HepG2 (cell line): ENCODE data around the gene CDK6. TPM values are rescaled to one million over a fixed set of nuclear protein-coding genes. Genes with fewer than 3 reads are reported as not detected.

ENCODE experiments used
- DNMT3B ChIP-seq: conservative IDR thresholded peaks from 2 replicates; pipeline ENCODE4 v1.6.1; 2016; ENCODE audit warnings: missing biosample characterization, control low read depth
- GABPB1 ChIP-seq: IDR thresholded peaks from 2 replicates; pipeline ENCODE4 v1.6.1; 2016; ENCODE audit warnings: mild to moderate bottlenecking, missing genetic modification reagents, moderate library complexity, missing compliant biosample characterization
- GTF3A ChIP-seq: sonication (generic); formaldehyde crosslinking; conservative IDR thresholded peaks from 2 replicates; pipeline ENCODE4 v1.4.0; 2020; ENCODE audit warnings: mild to moderate bottlenecking, missing genetic modification reagents
- HDAC6 ChIP-seq: fragments of 200-600 bp; sonication (generic); IDR thresholded peaks from 2 replicates; pipeline ENCODE4 v1.7.0; 2017; ENCODE audit warnings: mild to moderate bottlenecking, antibody characterized with exemption, low read length, low read depth
- KLF9 ChIP-seq: IDR thresholded peaks from 2 replicates; pipeline ENCODE4 v1.6.1; 2016; ENCODE audit warnings: low read depth
- MTA1 ChIP-seq: sonication (generic); formaldehyde crosslinking; IDR thresholded peaks from 2 replicates; pipeline ENCODE4 v1.4.0; 2020; ENCODE audit warnings: missing genetic modification reagents, mild to moderate bottlenecking, borderline replicate concordance
- NFATC3 ChIP-seq: sonication (generic); formaldehyde crosslinking; IDR thresholded peaks from 2 replicates; pipeline ENCODE4 v1.5.1; 2020; ENCODE audit warnings: mild to moderate bottlenecking, missing genetic modification reagents
- RARG ChIP-seq: sonication (generic); formaldehyde crosslinking; IDR thresholded peaks from 2 replicates; pipeline ENCODE4 v1.4.0; 2020; ENCODE audit warnings: low read depth, mild to moderate bottlenecking, missing genetic modification reagents
- THAP11 ChIP-seq: IDR thresholded peaks from 2 replicates; pipeline ENCODE4 v1.6.1; 2016; ENCODE audit warnings: missing biosample characterization, missing genetic modification reagents
- ZNF354B ChIP-seq: sonication (generic); formaldehyde crosslinking; IDR thresholded peaks from 2 replicates; pipeline ENCODE4 v1.8.0; 2022; ENCODE audit warnings: mild to moderate bottlenecking, missing genetic modification reagents
- ZNF724P ChIP-seq: sonication (generic); formaldehyde crosslinking; IDR thresholded peaks from 2 replicates; pipeline ENCODE4 v1.8.0; 2022; ENCODE audit warnings: missing genetic modification reagents, borderline replicate concordance
- polyA plus RNA-seq, 8 experiments: library from polyadenylated mRNA; depleted of rRNA in 3 of 8; stranded (reverse) in 7 of 8; unstranded in 1 of 8; fragments of >200 nt; fragmentation: Illumina TruSeq in 4 of 8; extraction: Trizol in 4 of 8; gene quantifications; 2 replicates each; pipeline versions ENCODE4 v1.2.1 to v1.2.3, GENCODE V29; 2011 to 2016; ENCODE audit warnings: low read depth in 4 of 8, missing spikeins in 1 of 8, mixed read lengths in 1 of 8; ENCODE audit not compliant: insufficient read depth in 1 of 8
- total RNA-seq, 5 experiments: library from RNA; depleted of rRNA; stranded (reverse); fragments of >200 nt; fragmentation: Illumina TruSeq; extraction: Trizol; gene quantifications; 2 replicates each; pipeline ENCODE4 v1.2.3, GENCODE V29; 2016; ENCODE audit warnings: low read depth in 1 of 5
- TF ChIP-seq, protein P1 (sequence below): IDR thresholded peaks from 2 replicates; pipeline ENCODE4 v1.6.1; 2016; ENCODE audit warnings: missing biosample characterization, missing genetic modification reagents, low read depth
- TF ChIP-seq, protein P2 (sequence below): sonication (generic); formaldehyde crosslinking; IDR thresholded peaks from 2 replicates; pipeline ENCODE4 v1.4.0; 2020; ENCODE audit warnings: missing genetic modification reagents
- TF ChIP-seq, protein P3 (sequence below): sonication (generic); formaldehyde crosslinking; IDR thresholded peaks from 2 replicates; pipeline ENCODE4 v1.5.0; 2020; ENCODE audit warnings: mild to moderate bottlenecking, missing genetic modification reagents
- TF ChIP-seq, protein P4 (sequence below): sonication (generic); formaldehyde crosslinking; IDR thresholded peaks from 2 replicates; pipeline ENCODE4 v1.4.0; 2020; ENCODE audit warnings: missing genetic modification reagents, borderline replicate concordance
- TF ChIP-seq, protein P5 (sequence below): sonication (generic); formaldehyde crosslinking; conservative IDR thresholded peaks from 2 replicates; pipeline ENCODE4 v1.8.0; 2022; ENCODE audit warnings: mild to moderate bottlenecking, moderate library complexity, missing genetic modification reagents

The CDK6 gene
- total and polyA plus RNA-seq, 2 of the 13 experiments (the other 11 are each of a cell fraction or from before 2014, with no cell fraction given), result 34.6 to 90.8 TPM

DNA sequence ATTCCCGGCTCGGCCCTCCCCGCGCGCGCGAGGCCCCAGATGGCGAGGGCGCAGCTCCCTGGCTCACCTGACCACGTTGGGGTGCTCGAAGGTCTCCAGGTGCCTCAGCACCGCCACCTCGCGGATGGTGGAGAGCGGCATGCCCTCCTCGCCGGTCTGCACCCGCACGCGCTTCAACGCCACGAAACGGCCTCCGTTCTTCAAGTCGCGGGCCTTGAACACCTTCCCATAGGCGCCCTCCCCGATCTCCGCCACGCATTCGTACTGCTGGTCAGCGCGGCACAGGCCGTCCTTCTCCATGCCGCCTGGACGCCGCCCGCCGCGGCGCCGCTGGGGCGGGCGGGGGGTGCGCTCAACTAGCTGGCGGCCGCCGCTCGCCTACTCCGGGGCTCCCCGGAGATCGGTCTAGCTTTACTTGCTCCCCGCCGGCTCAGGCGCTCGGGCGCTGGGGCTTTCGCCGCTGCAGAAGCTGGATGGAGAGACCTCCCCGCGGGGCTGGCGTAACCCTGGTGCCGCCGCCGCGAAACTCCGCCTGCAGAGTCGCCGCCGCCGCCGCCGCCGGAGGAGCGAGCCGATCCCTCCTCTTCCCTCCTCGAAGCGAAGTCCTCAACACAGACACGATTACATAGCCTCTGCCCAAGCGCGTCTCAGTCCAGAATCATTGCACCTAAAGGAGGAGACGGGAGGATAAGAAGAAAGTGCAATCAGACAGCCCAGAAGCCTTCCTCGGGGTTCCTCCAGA lies 3.2 kb downstream of the CDK6 start (continued):
- TF ChIP-seq, protein P1, sequence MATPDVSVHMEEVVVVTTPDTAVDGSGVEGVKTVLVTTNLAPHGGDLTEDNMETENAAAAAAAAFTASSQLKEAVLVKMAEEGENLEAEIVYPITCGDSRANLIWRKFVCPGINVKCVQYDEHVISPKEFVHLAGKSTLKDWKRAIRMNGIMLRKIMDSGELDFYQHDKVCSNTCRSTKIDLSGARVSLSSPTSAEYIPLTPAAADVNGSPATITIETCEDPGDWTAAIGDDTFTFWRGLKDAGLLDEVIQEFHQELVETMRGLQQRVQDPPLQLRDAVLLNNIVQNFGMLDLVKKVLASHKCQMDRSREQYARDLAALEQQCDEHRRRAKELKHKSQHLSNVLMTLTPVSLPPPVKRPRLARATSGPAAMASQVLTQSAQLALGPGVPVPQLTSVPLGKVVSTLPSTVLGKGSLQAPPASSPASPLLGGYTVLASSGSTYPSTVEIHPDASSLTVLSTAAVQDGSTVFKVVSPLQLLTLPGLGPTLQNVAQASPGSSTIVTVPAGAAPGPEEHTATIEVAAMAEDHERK (CRISPR knock-in tag), result no peak
- TF ChIP-seq, protein P2, sequence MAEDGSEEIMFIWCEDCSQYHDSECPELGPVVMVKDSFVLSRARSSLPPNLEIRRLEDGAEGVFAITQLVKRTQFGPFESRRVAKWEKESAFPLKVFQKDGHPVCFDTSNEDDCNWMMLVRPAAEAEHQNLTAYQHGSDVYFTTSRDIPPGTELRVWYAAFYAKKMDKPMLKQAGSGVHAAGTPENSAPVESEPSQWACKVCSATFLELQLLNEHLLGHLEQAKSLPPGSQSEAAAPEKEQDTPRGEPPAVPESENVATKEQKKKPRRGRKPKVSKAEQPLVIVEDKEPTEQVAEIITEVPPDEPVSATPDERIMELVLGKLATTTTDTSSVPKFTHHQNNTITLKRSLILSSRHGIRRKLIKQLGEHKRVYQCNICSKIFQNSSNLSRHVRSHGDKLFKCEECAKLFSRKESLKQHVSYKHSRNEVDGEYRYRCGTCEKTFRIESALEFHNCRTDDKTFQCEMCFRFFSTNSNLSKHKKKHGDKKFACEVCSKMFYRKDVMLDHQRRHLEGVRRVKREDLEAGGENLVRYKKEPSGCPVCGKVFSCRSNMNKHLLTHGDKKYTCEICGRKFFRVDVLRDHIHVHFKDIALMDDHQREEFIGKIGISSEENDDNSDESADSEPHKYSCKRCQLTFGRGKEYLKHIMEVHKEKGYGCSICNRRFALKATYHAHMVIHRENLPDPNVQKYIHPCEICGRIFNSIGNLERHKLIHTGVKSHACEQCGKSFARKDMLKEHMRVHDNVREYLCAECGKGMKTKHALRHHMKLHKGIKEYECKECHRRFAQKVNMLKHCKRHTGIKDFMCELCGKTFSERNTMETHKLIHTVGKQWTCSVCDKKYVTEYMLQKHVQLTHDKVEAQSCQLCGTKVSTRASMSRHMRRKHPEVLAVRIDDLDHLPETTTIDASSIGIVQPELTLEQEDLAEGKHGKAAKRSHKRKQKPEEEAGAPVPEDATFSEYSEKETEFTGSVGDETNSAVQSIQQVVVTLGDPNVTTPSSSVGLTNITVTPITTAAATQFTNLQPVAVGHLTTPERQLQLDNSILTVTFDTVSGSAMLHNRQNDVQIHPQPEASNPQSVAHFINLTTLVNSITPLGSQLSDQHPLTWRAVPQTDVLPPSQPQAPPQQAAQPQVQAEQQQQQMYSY, result peak; percentile 30; the same call in 1 of the 2 replicates
- TF ChIP-seq NFATC3 (no peak), KLF9 (no peak), THAP11 (CRISPR knock-in tag) (peak; percentile 40; the same call in 1 of the 2 replicates), GTF3A (CRISPR knock-in tag) (no peak; the same call in 1 of the 2 replicates), ZNF724P (CRISPR knock-in tag) (no peak), DNMT3B (CRISPR knock-in tag) (no peak), ZNF354B (no peak), MTA1 (CRISPR knock-in tag) (peak; percentile 41; the same call in 1 of the 2 replicates), HDAC6 (no peak), GABPB1 (CRISPR knock-in tag) (peak; percentile 72), RARG (CRISPR knock-in tag) (no peak)
- TF ChIP-seq, protein P3, sequence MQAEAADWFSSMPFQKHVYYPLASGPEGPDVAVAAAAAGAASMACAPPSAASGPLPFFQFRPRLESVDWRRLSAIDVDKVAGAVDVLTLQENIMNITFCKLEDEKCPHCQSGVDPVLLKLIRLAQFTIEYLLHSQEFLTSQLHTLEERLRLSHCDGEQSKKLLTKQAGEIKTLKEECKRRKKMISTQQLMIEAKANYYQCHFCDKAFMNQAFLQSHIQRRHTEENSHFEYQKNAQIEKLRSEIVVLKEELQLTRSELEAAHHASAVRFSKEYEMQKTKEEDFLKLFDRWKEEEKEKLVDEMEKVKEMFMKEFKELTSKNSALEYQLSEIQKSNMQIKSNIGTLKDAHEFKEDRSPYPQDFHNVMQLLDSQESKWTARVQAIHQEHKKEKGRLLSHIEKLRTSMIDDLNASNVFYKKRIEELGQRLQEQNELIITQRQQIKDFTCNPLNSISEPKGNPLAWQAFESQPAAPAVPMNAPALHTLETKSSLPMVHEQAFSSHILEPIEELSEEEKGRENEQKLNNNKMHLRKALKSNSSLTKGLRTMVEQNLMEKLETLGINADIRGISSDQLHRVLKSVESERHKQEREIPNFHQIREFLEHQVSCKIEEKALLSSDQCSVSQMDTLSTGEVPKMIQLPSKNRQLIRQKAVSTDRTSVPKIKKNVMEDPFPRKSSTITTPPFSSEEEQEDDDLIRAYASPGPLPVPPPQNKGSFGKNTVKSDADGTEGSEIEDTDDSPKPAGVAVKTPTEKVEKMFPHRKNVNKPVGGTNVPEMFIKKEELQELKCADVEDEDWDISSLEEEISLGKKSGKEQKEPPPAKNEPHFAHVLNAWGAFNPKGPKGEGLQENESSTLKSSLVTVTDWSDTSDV, result no peak
- TF ChIP-seq, protein P4, sequence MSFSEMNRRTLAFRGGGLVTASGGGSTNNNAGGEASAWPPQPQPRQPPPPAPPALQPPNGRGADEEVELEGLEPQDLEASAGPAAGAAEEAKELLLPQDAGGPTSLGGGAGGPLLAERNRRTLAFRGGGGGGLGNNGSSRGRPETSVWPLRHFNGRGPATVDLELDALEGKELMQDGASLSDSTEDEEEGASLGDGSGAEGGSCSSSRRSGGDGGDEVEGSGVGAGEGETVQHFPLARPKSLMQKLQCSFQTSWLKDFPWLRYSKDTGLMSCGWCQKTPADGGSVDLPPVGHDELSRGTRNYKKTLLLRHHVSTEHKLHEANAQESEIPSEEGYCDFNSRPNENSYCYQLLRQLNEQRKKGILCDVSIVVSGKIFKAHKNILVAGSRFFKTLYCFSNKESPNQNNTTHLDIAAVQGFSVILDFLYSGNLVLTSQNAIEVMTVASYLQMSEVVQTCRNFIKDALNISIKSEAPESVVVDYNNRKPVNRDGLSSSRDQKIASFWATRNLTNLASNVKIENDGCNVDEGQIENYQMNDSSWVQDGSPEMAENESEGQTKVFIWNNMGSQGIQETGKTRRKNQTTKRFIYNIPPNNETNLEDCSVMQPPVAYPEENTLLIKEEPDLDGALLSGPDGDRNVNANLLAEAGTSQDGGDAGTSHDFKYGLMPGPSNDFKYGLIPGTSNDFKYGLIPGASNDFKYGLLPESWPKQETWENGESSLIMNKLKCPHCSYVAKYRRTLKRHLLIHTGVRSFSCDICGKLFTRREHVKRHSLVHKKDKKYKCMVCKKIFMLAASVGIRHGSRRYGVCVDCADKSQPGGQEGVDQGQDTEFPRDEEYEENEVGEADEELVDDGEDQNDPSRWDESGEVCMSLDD, result peak; percentile 96
- TF ChIP-seq, protein P5, sequence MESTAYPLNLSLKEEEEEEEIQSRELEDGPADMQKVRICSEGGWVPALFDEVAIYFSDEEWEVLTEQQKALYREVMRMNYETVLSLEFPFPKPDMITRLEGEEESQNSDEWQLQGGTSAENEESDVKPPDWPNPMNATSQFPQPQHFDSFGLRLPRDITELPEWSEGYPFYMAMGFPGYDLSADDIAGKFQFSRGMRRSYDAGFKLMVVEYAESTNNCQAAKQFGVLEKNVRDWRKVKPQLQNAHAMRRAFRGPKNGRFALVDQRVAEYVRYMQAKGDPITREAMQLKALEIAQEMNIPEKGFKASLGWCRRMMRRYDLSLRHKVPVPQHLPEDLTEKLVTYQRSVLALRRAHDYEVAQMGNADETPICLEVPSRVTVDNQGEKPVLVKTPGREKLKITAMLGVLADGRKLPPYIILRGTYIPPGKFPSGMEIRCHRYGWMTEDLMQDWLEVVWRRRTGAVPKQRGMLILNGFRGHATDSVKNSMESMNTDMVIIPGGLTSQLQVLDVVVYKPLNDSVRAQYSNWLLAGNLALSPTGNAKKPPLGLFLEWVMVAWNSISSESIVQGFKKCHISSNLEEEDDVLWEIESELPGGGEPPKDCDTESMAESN, result 0 out of 2 replicates have a peak, but pooled peaks have one; percentile 9
